Mesenchymal stem cell (in vitro differentiated cells and primary cell): Measurements from ENCODE around the gene STK32B.

Experiments used
- DNase-seq: peaks from one replicate; pipeline ENCODE4 v3.0.0-alpha.2; 2013
- H2AFZ ChIP-seq: one replicate; pipeline ENCODE4 v1.6.1; 2013; ENCODE audit warnings: low read depth, mild to moderate bottlenecking, control low read depth, inconsistent platforms, low read length, moderate library complexity
- H2AK5ac ChIP-seq: 2 replicates; pipeline ENCODE4 v1.6.1; 2013; ENCODE audit warnings: low read length, moderate library complexity, mild to moderate bottlenecking, inconsistent platforms; ENCODE audit not compliant: severe bottlenecking
- H2BK120ac ChIP-seq: one replicate; pipeline ENCODE4 v1.6.1; 2013; ENCODE audit warnings: low read depth, mild to moderate bottlenecking, inconsistent platforms, low read length, moderate library complexity
- H2BK12ac ChIP-seq, 2 experiments: one replicate each; pipeline ENCODE4 v1.6.1; 2013; ENCODE audit warnings: inconsistent platforms in 2 of 2, low read length in 2 of 2, mild to moderate bottlenecking in 2 of 2, moderate library complexity in 2 of 2, control low read depth in 1 of 2
- H2BK15ac ChIP-seq: one replicate; pipeline ENCODE4 v1.6.1; 2013; ENCODE audit warnings: mild to moderate bottlenecking, low read depth, inconsistent platforms; ENCODE audit not compliant: poor library complexity, severe bottlenecking
- H2BK5ac ChIP-seq: 2 replicates; pipeline ENCODE4 v1.6.1; 2013; ENCODE audit warnings: low read depth, mild to moderate bottlenecking, low read length, control low read depth, inconsistent platforms; ENCODE audit not compliant: poor library complexity, severe bottlenecking
- H3K14ac ChIP-seq, 2 experiments: one replicate each; pipeline ENCODE4 v1.6.1; 2013; ENCODE audit warnings: inconsistent platforms in 2 of 2, low read length in 2 of 2, control low read depth in 1 of 2, mild to moderate bottlenecking in 1 of 2, moderate library complexity in 1 of 2
- H3K18ac ChIP-seq, 2 experiments: one replicate each; pipeline ENCODE4 v1.6.1; 2013; ENCODE audit warnings: inconsistent platforms in 2 of 2, low read length in 2 of 2, control low read depth in 1 of 2, low read depth in 1 of 2, mild to moderate bottlenecking in 1 of 2
- H3K23ac ChIP-seq, 2 experiments: one replicate each; pipeline ENCODE4 v1.6.1; 2013; ENCODE audit warnings: inconsistent platforms in 2 of 2, low read length in 2 of 2, mild to moderate bottlenecking in 2 of 2, moderate library complexity in 2 of 2, control low read depth in 1 of 2
- H3K27ac ChIP-seq: 2 replicates; pipeline ENCODE4 v1.5.1; 2013; ENCODE audit warnings: mild to moderate bottlenecking, moderate library complexity, low read length, control low read depth, inconsistent platforms; ENCODE audit not compliant: poor library complexity, severe bottlenecking
- H3K27me3 ChIP-seq, 2 experiments: 2 replicates each; pipeline versions ENCODE4 v1.6.1 to v1.7.0; 2013; ENCODE audit warnings: low read length in 2 of 2, mild to moderate bottlenecking in 2 of 2, moderate library complexity in 2 of 2, control low read depth in 1 of 2, inconsistent platforms in 1 of 2; ENCODE audit not compliant: control insufficient read depth in 1 of 2, insufficient read depth in 1 of 2
- H3K36me3 ChIP-seq, 2 experiments: 2 replicates each; pipeline versions ENCODE4 v1.6.1 to v1.7.0; 2013; ENCODE audit warnings: low read length in 2 of 2, control low read depth in 1 of 2, inconsistent platforms in 1 of 2, low read depth in 1 of 2, mild to moderate bottlenecking in 1 of 2; ENCODE audit not compliant: insufficient read depth in 2 of 2, control insufficient read depth in 1 of 2
- H3K4ac ChIP-seq, 2 experiments: one replicate each; pipeline ENCODE4 v1.6.1; 2013; ENCODE audit warnings: inconsistent platforms in 2 of 2, low read length in 2 of 2, mild to moderate bottlenecking in 2 of 2, moderate library complexity in 2 of 2, control low read depth in 1 of 2, low read depth in 1 of 2
- H3K4me1 ChIP-seq: 2 replicates; pipeline ENCODE4 v1.6.1; 2013; ENCODE audit warnings: low read depth, low read length, control low read depth; ENCODE audit not compliant: control insufficient read depth, insufficient read depth
- H3K4me2 ChIP-seq: 2 replicates; pipeline ENCODE4 v1.6.1; 2013; ENCODE audit warnings: low read length, mild to moderate bottlenecking, inconsistent platforms; ENCODE audit not compliant: poor library complexity, severe bottlenecking
- H3K4me3 ChIP-seq, 2 experiments: 2 replicates each; pipeline versions ENCODE4 v1.5.1 to v1.7.0; 2013; ENCODE audit warnings: low read length in 2 of 2, mild to moderate bottlenecking in 2 of 2, control low read depth in 1 of 2, low read depth in 1 of 2; ENCODE audit not compliant: insufficient read depth in 1 of 2
- H3K79me1 ChIP-seq: replicated peaks from 2 replicates; pipeline ENCODE4 v1.6.1; 2013; ENCODE audit warnings: mild to moderate bottlenecking, control low read depth, low read length, inconsistent platforms; ENCODE audit not compliant: poor library complexity, severe bottlenecking
- H3K9ac ChIP-seq: 2 replicates; pipeline ENCODE4 v1.7.0; 2013; ENCODE audit warnings: mild to moderate bottlenecking, low read length, moderate library complexity
- H3K9me3 ChIP-seq: 2 replicates; pipeline ENCODE4 v1.7.0; 2013; ENCODE audit warnings: mild to moderate bottlenecking, low read length; ENCODE audit not compliant: control insufficient read depth
- H4K8ac ChIP-seq: one replicate; pipeline ENCODE4 v1.6.1; 2013; ENCODE audit warnings: inconsistent platforms, mild to moderate bottlenecking, low read length, moderate library complexity
- H4K91ac ChIP-seq: one replicate; pipeline ENCODE4 v1.6.1; 2013; ENCODE audit warnings: mild to moderate bottlenecking, low read length, inconsistent platforms
- WGBS: methylation state at CpG from one replicate; pipeline ENCODE4 v1.1.7; 2013; ENCODE audit warnings: mixed read lengths; 5-methylcytosine and 5-hydroxymethylcytosine counted together

The STK32B gene

DNA sequence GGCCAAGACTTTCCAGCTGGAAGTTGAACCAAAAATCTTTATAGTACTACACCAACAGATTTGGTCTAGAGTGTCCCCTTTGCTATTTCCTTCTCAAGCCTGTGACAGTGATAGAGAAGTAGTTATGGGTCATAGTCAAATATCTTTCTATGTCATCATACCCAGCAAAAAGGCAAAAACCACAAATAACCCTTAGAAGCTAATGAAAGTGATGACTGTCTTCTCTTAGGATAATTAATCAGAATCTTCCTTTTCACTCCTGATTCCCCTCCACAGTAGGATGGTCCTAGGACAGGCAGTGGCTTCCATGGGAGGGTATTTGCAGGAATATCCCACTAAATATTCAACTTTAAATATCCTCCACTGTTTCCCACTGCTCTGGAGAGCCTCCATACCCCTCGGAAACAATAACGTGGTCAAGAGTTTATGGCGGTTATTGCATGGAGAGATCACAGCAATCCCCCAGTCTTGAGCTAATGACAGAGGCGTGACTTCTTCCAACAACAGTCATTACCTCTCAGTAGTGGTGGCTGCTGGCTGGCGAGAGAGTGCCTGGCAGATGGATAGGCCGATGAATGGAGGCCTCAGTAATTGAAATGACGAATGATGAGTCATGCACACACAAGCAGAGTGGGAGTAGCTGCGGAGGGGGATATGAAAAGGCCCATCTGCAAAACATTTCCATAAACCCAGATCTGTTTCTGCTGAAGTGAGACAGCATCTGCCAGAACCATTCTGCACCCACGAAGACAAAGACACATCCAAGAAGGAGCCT is 154.9 kb downstream of the STK32B start:
- no peaks in the 10 kb centered on the region for H3K9me3 ChIP-seq
- H3K14ac ChIP-seq, result no peak overlapping the region
- peak overlapping the region; percentile 3 for H3K27ac ChIP-seq
- no peak overlapping the region for H3K4me2 ChIP-seq
- 45% methylated on average over 9 of the region's 9 CpGs for WGBS
- peak overlapping the region; percentile 36 for H3K9ac ChIP-seq
- H3K36me3 ChIP-seq, result no peaks in the 10 kb centered on the region
- peaks cover 13% of the 10 kb centered on the region for H3K79me1 ChIP-seq
- peak overlapping the region in 1 of 2 experiments; percentile 10 for H3K4me3 ChIP-seq
- no peak overlapping the region for H2AK5ac ChIP-seq
- H2AFZ ChIP-seq, result no peak overlapping the region
- no peak overlapping the region for H2BK12ac ChIP-seq
- no peaks in the 10 kb centered on the region for H3K27me3 ChIP-seq
- H3K4ac ChIP-seq, result no peak overlapping the region
- H3K4me1 ChIP-seq, result peaks cover 4% of the 10 kb centered on the region
- H3K23ac ChIP-seq, result no peak overlapping the region
- peak; percentile 73 for DNase-seq
- H4K91ac ChIP-seq, result no peak overlapping the region
- no peak overlapping the region for H2BK120ac ChIP-seq
- no peak overlapping the region for H3K18ac ChIP-seq
- H4K8ac ChIP-seq, result peak overlapping the region; percentile 78
- no peak overlapping the region for H2BK5ac ChIP-seq
- H2BK15ac ChIP-seq, result no peak overlapping the region

DNA sequence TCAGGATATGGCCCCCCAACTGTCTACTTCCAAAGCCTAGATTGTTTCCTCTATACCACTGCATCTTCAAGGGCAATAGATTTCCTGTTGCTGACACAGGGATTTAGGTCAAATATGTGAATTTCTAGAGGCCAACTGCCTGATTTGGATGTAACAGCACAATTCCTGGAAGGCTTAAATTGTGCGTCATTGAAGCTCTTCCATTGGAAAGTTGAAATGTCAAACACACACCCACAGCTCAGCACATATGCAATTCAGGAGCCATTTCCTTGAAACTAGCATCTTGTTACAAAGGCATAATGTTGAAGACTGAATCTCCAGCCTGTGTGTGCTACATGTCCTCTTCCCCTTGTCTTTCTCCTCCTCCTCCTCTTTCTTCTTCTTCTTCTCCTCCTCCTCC is 158.6 kb downstream of the STK32B start:
- H4K91ac ChIP-seq, result no peak overlapping the region
- H3K79me1 ChIP-seq, result peaks cover 5% of the 10 kb centered on the region
- no peak overlapping the region for H3K14ac ChIP-seq
- no peak overlapping the region for H4K8ac ChIP-seq
- WGBS, result 94% methylated on average over 1 of the region's 1 CpG
- no peaks in the 10 kb centered on the region for H3K27me3 ChIP-seq
- H3K4me2 ChIP-seq, result no peak overlapping the region
- H3K36me3 ChIP-seq, result no peaks in the 10 kb centered on the region
- H3K9me3 ChIP-seq, result no peaks in the 10 kb centered on the region
- H2AFZ ChIP-seq, result no peak overlapping the region
- DNase-seq, result no peak
- no peak overlapping the region for H2BK12ac ChIP-seq
- H3K18ac ChIP-seq, result no peak overlapping the region
- H3K27ac ChIP-seq, result no peak overlapping the region
- H2AK5ac ChIP-seq, result no peak overlapping the region
- H2BK15ac ChIP-seq, result no peak overlapping the region
- H3K4me3 ChIP-seq, result no peak overlapping the region
- peaks cover 2% of the 10 kb centered on the region for H3K4me1 ChIP-seq
- no peak overlapping the region for H3K4ac ChIP-seq
- no peak overlapping the region for H3K9ac ChIP-seq
- no peak overlapping the region for H2BK120ac ChIP-seq
- no peak overlapping the region for H2BK5ac ChIP-seq
- no peak overlapping the region for H3K23ac ChIP-seq

DNA sequence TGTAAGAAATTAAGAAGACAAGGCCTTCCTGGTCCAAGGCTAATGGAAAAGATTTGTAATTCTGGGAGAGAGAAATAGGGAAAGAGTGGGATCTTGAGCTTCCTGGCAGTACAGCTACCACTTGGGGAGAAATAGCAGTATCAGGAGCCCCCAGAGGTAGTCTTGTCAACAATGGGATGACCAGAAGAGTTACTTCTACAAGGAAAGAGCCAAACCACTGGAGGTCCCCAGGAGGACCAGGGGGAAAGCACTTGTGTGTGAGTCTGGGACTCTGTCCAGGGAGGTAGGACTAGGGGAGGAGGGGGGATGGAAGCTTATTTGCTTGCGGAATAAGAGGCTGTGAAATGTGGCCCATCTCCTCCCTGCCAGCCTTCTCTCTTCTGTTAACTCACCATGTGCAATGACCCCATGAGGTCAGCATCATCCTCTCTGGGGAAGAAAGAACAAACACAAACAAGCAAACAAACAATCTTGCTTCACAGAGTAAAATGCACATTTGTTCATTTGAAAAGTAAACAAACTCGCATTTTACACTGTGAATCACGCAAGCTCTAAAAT is 160.1 kb downstream of the STK32B start:
- H3K9me3 ChIP-seq, result no peaks in the 10 kb centered on the region
- no peak overlapping the region for H2BK15ac ChIP-seq
- H3K14ac ChIP-seq, result no peak overlapping the region
- no peaks in the 10 kb centered on the region for H3K36me3 ChIP-seq
- no peak overlapping the region for H2BK120ac ChIP-seq
- no peaks in the 10 kb centered on the region for H3K27me3 ChIP-seq
- H3K18ac ChIP-seq, result no peak overlapping the region
- no peak overlapping the region for H4K91ac ChIP-seq
- H3K4me1 ChIP-seq, result peaks cover under 1% of the 10 kb centered on the region
- no peak overlapping the region for H2BK12ac ChIP-seq
- no peak overlapping the region for H2AFZ ChIP-seq
- H3K23ac ChIP-seq, result no peak overlapping the region
- H3K9ac ChIP-seq, result no peak overlapping the region
- H2BK5ac ChIP-seq, result no peak overlapping the region
- no peak overlapping the region for H4K8ac ChIP-seq
- no peak overlapping the region for H3K4me2 ChIP-seq
- H3K4ac ChIP-seq, result no peak overlapping the region
- WGBS, result 62% methylated on average over 2 of the region's 3 CpGs
- DNase-seq, result no peak
- H3K79me1 ChIP-seq, result peaks cover 3% of the 10 kb centered on the region
- no peak overlapping the region for H3K27ac ChIP-seq
- H3K4me3 ChIP-seq, result no peak overlapping the region
- H2AK5ac ChIP-seq, result no peak overlapping the region

DNA sequence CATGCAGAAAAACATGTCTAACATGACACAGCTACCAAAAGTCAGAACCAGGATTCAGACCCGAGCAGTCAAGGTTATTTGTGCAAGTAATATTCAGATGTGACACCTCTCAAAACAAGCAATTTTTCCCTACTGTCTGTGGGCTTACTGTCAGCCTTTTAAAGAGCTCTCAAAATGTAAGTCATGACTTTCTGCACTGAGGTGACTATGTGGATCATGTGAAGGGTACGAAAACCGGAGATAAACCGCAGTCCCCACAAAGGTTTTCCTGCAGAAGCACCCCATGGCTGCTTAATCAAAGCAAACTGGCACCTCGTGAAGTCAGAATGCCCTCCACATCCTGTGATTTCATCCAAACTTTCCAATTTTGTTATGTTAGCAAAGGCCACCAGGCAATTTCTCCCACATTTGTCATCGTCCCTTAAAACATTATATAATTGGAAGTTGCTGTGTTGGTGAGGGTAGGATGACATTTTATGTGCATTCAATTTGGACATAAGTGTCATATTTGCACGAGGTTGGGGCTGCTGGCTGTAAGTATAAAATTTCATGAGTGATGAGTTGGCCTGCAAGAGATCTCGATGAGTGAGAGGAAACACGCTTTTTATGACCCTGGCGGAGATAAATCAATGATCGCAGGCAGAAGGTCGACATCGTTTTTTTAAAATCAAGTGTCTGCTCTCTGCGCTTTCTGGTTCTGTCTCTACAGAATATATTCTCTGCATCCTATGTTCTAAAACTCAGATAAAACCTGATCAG is 161.2 kb downstream of the STK32B start:
- no peak overlapping the region for H3K27ac ChIP-seq
- H3K4me2 ChIP-seq, result no peak overlapping the region
- H2AFZ ChIP-seq, result no peak overlapping the region
- no peak overlapping the region for H2AK5ac ChIP-seq
- H2BK15ac ChIP-seq, result no peak overlapping the region
- no peak overlapping the region for H2BK12ac ChIP-seq
- H3K9me3 ChIP-seq, result no peaks in the 10 kb centered on the region
- DNase-seq, result no peak
- H3K27me3 ChIP-seq, result no peaks in the 10 kb centered on the region
- H3K79me1 ChIP-seq, result peaks cover 3% of the 10 kb centered on the region
- H3K9ac ChIP-seq, result no peak overlapping the region
- H3K4me3 ChIP-seq, result no peak overlapping the region
- no peak overlapping the region for H4K8ac ChIP-seq
- WGBS, result 73% methylated on average over 13 of the region's 14 CpGs
- no peak overlapping the region for H2BK120ac ChIP-seq
- no peaks in the 10 kb centered on the region for H3K4me1 ChIP-seq
- H2BK5ac ChIP-seq, result no peak overlapping the region
- H3K36me3 ChIP-seq, result no peaks in the 10 kb centered on the region
- H3K23ac ChIP-seq, result no peak overlapping the region
- no peak overlapping the region for H3K18ac ChIP-seq
- H3K4ac ChIP-seq, result no peak overlapping the region
- no peak overlapping the region for H3K14ac ChIP-seq
- H4K91ac ChIP-seq, result no peak overlapping the region
